Jurkat, Clone E6-1 (cell line): ENCODE results near the gene NATD1.

Experiments
- DNase-seq: peaks from one replicate; pipeline ENCODE4 v3.0.0-alpha.2; 2011; ENCODE audit warnings: low read depth, low spot score
- H3K4me3 ChIP-seq: 2 replicates; pipeline ENCODE4 v1.5.1; 2011; ENCODE audit warnings: mild to moderate bottlenecking, low read length, control low read depth, moderate library complexity

NATD1 gene

GRCh38 chr17:21250854-21251253, 2.4 kb downstream of the NATD1 start:
- no peak for DNase-seq
- no peak overlapping the region for H3K4me3 ChIP-seq

DNA sequence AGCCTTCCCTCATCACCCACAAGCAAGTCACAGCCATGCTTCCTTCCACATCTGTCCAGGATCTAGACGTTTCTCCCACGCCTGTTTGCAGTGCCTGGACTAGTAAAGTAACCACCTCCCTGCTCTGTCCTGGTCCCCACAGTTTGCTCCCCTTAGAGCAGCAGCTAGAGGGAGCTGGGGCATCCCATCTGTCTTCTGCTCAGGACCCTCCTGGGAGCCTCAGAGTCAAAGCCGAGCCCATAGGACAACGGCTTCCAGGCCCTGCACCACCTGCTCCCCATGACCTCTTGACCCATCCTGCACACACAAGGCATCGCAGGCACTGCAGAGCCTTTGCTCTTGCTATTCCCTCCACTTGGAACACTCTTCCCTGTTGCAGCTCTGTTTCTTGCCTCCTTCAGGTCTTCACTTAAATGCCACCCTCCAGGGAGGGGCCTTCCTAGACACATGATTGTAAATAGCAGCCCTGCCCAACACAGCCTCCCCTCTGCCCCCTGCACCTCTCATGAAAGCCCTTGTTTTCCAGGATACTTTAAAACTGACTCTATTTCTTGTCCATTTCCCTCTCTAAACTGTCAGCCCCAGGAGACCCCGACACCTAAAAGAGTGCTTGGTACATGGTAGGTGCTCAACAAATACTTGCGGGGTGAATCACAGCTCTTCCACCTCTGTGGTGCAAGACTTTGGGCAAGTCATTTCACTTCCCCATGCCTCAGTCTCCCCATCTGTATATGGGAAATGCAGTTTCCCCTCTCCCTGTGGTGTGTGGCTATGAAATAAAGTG, 3.1 kb downstream of the NATD1 start:
- H3K4me3 ChIP-seq: no peak overlapping the region
- no peak for DNase-seq

DNA sequence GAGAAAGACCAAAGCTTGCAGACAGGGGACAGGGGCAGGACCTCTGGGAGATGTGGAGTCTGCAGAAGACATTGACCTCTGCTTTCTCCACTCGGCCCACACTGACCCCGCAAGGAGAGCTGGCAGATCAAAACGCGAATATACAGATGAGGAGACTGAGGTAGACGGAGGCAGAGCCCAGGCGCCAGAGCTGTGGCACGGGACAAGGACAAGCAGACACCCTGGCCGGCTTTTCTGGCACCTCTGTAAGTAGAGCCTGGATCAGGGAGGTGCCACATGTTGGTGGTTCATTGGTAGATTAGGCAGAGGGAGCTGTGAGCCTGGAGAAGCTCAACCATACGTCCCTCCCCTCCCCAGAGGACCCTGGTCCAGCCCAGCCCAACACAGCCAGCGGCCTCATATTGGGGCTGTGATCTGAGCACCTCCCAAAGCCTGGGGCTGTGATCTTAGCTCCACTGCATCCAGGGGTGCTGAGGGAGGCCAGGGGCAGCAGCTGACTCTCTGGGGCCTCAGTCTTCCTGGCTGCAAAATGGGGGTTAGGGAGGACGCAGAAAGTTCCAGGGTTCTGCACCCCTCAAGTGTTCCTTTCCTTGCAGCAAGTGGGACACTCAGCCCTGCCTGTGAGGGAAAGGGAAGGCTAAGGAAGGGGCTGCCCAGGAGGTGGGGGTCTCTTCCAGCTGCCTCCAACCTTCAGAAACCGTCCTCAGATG, 4.0 kb downstream of the NATD1 start:
- no peak for DNase-seq
- H3K4me3 ChIP-seq: no peak overlapping the region

GRCh38 chr17:21248500-21248899, 4.7 kb downstream of the NATD1 start:
- DNase-seq: no peak
- no peak overlapping the region for H3K4me3 ChIP-seq

GRCh38 chr17:21247552-21248258, 5.5 kb downstream of the NATD1 start:
- no peak for DNase-seq
- H3K4me3 ChIP-seq: no peak overlapping the region

DNA sequence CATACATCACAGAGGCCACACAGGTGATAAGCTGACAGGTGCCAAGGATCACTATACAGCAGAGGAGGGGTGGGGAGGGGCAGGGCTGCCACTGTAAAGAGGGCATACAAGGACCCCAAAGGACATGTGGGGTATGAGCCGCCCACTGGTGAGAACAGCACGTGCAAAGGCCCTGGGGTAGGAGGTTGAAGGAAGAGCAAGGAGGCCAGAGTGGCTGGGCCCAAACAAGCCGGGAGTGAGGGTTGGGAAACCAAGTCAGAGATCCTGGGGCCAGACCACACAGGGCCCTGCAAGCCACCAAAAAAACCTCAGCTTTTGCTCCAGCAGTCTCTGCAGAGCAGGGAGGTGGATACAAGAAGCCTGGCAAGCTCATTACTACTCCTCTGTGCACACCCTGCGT, 6.5 kb downstream of the NATD1 start:
- DNase-seq: no peak
- no peak overlapping the region for H3K4me3 ChIP-seq

DNA sequence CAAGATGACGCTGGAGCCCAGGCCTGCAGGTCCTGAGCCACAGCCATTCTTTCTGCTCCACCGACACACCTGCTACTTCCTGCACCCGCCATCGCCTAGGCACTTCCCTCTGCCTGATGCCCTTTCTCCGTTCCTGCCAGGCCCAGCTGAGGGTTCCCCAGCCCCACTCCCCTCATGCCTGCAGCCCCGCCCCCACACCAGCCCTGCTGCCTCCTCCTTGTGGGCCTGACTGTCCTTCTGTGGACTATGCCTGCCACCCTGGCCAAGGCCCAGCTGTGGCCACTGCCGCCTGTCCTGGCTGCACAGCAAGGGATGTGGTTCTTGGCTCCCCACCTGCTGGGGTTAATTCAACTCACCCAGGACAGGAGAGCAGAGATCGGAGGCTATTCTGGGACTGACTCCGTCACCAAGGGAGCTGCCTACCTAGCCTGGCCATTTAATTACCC, 7.5 kb downstream of the NATD1 start:
- peak; percentile 35 for DNase-seq
- no peak overlapping the region for H3K4me3 ChIP-seq

- H3K4me3 ChIP-seq: no peak overlapping the region
- DNase-seq: no peak
Observed at GRCh38 chr17:21243516-21244303, 9.5 kb downstream of the NATD1 start.

DNA sequence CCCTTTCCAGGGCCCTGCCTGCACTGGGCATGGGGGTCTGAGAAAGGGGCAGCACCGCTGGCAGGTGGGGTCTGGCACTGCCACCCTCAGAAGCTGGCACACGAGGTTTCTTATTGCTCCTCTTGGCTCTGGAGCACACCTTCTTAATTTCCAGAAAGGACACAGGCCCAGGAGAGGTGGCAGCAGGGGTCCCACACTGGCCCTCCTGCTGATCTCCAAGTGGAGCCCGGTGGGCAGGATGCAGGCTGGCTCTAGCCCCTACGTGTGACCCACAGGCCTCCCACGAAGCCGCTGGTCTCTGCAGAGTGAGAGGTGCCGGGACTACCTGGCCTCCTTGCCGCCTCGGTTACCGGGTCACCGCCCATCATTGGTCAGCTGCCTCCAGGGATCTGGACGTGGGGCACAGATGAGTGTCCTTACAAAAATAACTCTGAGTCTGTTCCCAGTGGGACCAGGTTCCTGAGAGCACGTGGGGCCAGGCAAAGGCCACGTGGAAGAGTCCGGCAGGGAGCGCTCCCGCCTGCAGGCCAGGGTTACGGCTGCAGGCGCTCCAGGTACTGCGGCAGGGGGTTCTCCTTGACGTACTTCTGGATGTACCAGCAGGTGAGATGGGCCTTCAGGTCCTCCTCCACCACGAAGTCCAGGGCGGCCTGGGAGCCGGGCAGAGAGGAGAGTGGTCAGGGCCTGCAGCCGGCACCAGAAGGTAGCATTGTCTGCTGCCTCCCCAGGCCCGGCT, 10.3 kb downstream of the NATD1 start:
- H3K4me3 ChIP-seq: no peak overlapping the region
- DNase-seq: no peak

DNA sequence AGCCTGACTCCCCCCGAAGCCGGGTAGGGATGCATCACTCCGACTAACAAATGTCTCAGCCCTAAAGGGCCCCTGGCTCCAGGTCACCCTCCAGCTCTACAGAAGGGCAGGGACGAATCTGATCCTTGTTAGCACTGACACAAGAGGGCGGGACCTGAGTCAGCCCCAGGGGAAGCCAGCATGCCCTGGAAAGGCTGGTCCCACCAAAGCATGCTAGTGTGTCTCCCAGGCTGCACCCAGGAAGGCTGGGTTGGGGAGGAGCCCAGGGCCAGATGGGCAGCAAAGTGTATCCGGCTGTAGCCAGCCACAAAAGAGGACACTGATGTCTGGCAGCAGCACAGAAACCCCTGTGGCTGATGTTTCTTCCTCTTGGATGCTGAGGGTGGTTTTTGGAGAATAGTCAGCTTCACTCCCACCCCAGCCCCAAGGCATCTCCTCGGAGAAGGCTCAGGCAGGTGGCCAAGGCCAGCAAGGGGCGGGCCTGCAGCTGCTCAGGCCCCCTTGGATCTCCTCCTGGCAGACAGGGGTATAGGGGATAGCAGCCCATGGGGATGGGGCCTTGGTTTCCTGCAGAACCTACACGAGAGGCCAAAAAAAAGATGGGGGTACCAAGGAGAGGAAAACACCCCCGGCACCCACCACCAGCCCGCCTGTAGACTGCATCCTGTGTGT, 11.0 kb downstream of the NATD1 start:
- no peak overlapping the region for H3K4me3 ChIP-seq
- DNase-seq: no peak

GRCh38 chr17:21241564-21241963, 11.6 kb downstream of the NATD1 start:
- H3K4me3 ChIP-seq: no peak overlapping the region
- DNase-seq: no peak

DNA sequence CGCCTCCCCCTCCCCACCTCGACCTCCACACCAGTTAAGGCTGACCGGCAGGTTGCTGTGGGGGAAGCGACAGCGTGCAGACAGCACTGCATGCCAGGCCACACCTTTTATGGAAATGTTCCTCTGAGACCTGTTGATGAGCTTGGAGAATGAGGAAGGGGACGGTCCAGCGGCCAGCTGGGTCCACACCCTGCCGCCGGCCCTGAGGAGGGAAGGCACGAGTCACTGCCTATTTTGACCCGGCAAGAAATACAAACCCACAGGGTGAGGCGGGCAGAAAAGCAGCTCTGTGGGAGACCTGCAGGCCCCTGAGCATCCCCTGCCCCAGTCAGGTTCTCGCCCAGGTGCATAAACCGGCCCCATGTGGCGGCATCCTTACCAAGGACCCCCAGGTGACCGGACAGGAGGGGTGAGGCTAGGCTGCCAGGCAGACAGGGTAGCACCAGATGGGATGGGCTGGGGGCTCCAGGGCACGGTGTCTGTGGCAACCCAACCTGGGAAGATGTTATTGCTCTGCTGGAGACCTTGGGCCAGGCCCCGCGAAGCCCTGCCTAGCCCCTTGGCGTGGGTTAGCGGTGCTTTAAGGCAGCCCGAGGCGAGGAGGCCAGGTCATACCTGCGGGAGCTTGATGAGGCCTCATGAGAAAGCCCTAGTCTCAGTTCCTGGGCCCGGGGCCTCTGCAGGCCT, 12.7 kb downstream of the NATD1 start:
- H3K4me3 ChIP-seq: no peak overlapping the region
- no peak for DNase-seq

- H3K4me3 ChIP-seq: no peak overlapping the region
- peak; percentile 28 for DNase-seq
Observed at GRCh38 chr17:21239680-21240368, 13.4 kb downstream of the NATD1 start.

- H3K4me3 ChIP-seq: no peak overlapping the region
- no peak for DNase-seq
Observed at GRCh38 chr17:21235921-21236320, 17.3 kb downstream of the NATD1 start.

- no peak overlapping the region for H3K4me3 ChIP-seq
- no peak for DNase-seq
Observed at GRCh38 chr17:21233581-21234347, 19.4 kb downstream of the NATD1 start.

DNA sequence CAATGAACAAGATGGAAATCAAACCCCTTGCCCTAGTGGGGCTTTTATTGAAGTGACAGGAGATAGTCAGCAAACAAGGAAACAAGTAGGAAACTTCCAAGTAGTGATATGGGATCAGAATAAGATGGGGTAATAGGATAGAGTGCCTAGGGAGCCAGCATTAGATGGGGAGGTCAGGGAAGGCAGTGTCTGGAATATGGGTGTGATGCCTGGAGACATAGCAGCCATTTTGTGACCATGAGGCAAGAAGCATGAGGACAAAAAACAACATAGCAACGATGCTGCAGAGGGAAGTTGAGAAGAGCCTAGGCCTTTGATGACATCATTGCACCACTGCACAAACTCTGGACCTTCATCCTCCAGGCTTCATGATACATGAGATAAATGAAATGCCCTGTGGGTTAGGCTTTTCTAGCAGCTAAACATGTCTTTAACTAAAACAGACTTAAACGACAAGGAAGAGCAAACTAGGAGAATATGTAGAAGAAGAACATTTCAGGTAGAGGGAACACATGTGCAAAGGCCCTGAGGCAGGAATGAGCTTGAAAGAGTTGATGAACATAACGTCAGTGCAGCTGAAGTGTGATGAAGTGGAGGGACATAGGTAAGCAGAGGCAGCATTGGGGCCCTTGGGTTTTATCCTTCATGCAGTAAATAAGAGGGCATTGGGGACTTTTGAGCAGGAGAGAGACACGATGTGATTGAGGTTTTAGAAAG, 21.0 kb downstream of the NATD1 start:
- H3K4me3 ChIP-seq: no peak overlapping the region
- no peak for DNase-seq
